Fibroblast of gingiva (primary cell): Measurements from ENCODE around the gene PSMD14.

Source experiments
- DNase-seq: peaks from one replicate; pipeline ENCODE4 v3.0.0-alpha.2; 2011; ENCODE audit warnings: low read depth

The PSMD14 gene

GRCh38 chr2:161386228-161386824, 78.1 kb downstream of the PSMD14 start:
- no peak for DNase-seq

- no peak for DNase-seq
Observed at GRCh38 chr2:161388146-161388779, 80.0 kb downstream of the PSMD14 start.

GRCh38 chr2:161391737-161392506, 83.7 kb downstream of the PSMD14 start:
- no peak for DNase-seq

GRCh38 chr2:161400076-161400475, 91.9 kb downstream of the PSMD14 start:
- peak; percentile 12 for DNase-seq

- no peak for DNase-seq
Observed at GRCh38 chr2:161402297-161402696, 94.1 kb downstream of the PSMD14 start.

- no peak for DNase-seq
Observed at GRCh38 chr2:161406316-161406715, 98.1 kb downstream of the PSMD14 start.

- no peak for DNase-seq
Observed at GRCh38 chr2:161407597-161407996, 99.4 kb downstream of the PSMD14 start.

- DNase-seq = no peak
Observed at GRCh38 chr2:161409308-161409907, 101.2 kb downstream of the PSMD14 start.

- peak; percentile 35 for DNase-seq
Observed at GRCh38 chr2:161412346-161412745, 104.1 kb downstream of the PSMD14 start.

GRCh38 chr2:161414042-161415033, 106.1 kb downstream of the PSMD14 start:
- peak; percentile 28 for DNase-seq

GRCh38 chr2:161415034-161415986, 107.1 kb downstream of the PSMD14 start:
- DNase-seq = no peak

- no peak for DNase-seq
Observed at GRCh38 chr2:161415987-161416707, 107.9 kb downstream of the PSMD14 start, which contains the start of gene TBR1. TBR1 (plus strand) TSS chr2:161416297; CDS start chr2:161416411, 114 bp downstream.

GRCh38 chr2:161416708-161417437, 108.6 kb downstream of the PSMD14 start:
- DNase-seq = no peak

- no peak for DNase-seq
Observed at GRCh38 chr2:161417438-161418274, 109.4 kb downstream of the PSMD14 start.

GRCh38 chr2:161418275-161418714, 110.1 kb downstream of the PSMD14 start:
- DNase-seq = no peak

- DNase-seq = no peak
Observed at GRCh38 chr2:161418715-161419637, 110.8 kb downstream of the PSMD14 start.
